ENCODE data around the gene SRP72. TPM values are rescaled to one million over a fixed set of nuclear protein-coding genes. Genes with fewer than 3 reads are reported as not detected.

The SRP72 gene
- total and polyA plus RNA-seq, 2 of the 4 experiments (the other 2 are of a cell fraction), result 73.8 to 123 TPM

- TF ChIP-seq CEBPB (IDR thresholded peaks at IDR 0.05; ENCODE audit: low read depth, low read length) (no peak), SMC3 (IDR thresholded peaks at IDR 0.05; ENCODE audit: low read depth, low read length) (no peak), ELK1 (IDR thresholded peaks at IDR 0.05; ENCODE audit: borderline replicate concordance, low read depth, low read length) (no peak), FOS (IDR thresholded peaks at IDR 0.05; ENCODE audit: low read depth, low read length) (no peak), CTCF (conservative IDR thresholded peaks at IDR 0.05; ENCODE audit: low read depth, low read length) (no peak), MAZ (IDR thresholded peaks at IDR 0.05; ENCODE audit: borderline replicate concordance, low read depth, low read length) (no peak), RAD21 (IDR thresholded peaks at IDR 0.05; ENCODE audit: low read length) (no peak), MAFK (IDR thresholded peaks at IDR 0.05; ENCODE audit: low read depth, low read length) (no peak), BHLHE40 (IDR thresholded peaks at IDR 0.05; ENCODE audit: low read depth, low read length) (no peak), CHD1 (IDR thresholded peaks at IDR 0.05; ENCODE audit: low read depth, low read length) (no peak), RFX5 (IDR thresholded peaks at IDR 0.05; ENCODE audit: low read depth, low read length) (no peak)
- Histone ChIP-seq H2AK5ac (ENCODE audit: low read depth, low read length) (no peak overlapping the region), H2AK9ac (replicated peaks; ENCODE audit: low read depth, low read length, poor library complexity) (no peak overlapping the region), H4K20me1 (ENCODE audit: insufficient read depth, low read length) (0 out of 2 replicates have a peak, but pooled peaks cover 3% of the 10 kb centered on the region), H3K18ac (ENCODE audit: low read depth, low read length) (no peak overlapping the region), H3K4me2 (ENCODE audit: low read depth, low read length) (no peak overlapping the region), H3K4me3 (ENCODE audit: insufficient read depth, low read depth, low read length) (no peak overlapping the region), H3K27ac (ENCODE audit: insufficient read depth, low read length) (no peak overlapping the region), H2BK20ac (ENCODE audit: low read depth, low read length) (no peak overlapping the region), H3K4me1 (ENCODE audit: control insufficient read depth, insufficient read depth, low read length) (no peaks in the 10 kb centered on the region), H2BK120ac (ENCODE audit: low read depth, low read length) (no peak overlapping the region), H3K9me3 (ENCODE audit: control insufficient read depth, insufficient read depth, low read length) (no peaks in the 10 kb centered on the region), H3K9me1 (ENCODE audit: insufficient read depth, low read length) (no peaks in the 10 kb centered on the region), H4K91ac (ENCODE audit: insufficient read depth, low read depth, low read length) (no peak overlapping the region), H3K36me3 (ENCODE audit: control insufficient read depth, insufficient read depth, low read length) (peaks cover 8% of the 10 kb centered on the region), H3K4ac (ENCODE audit: low read depth, low read length) (no peak overlapping the region), H4K5ac (ENCODE audit: low read depth, low read length) (no peak overlapping the region), H3K23ac (ENCODE audit: low read depth, low read length) (no peak overlapping the region), H2BK5ac (ENCODE audit: low read depth, low read length, poor library complexity, severe bottlenecking) (no peak overlapping the region), H2BK15ac (ENCODE audit: low read depth, low read length) (no peak overlapping the region), H4K8ac (ENCODE audit: low read depth in 2 of 2, low read length in 2 of 2) (no peak overlapping the region), H3K27me3 (ENCODE audit: control insufficient read depth, insufficient read depth, low read length) (no peaks in the 10 kb centered on the region), H3K79me1 (ENCODE audit: low read depth in 1 of 2, low read length in 2 of 2) (peaks cover 16 to 32% of the 10 kb centered on the region in 2 experiments; a peak in 3 of 4 replicates), H2AFZ (replicated peaks; ENCODE audit: low read length, poor library complexity) (no peak overlapping the region), H3K14ac (replicated peaks; ENCODE audit: low read depth, low read length) (no peak overlapping the region), H3K9ac (ENCODE audit: low read depth, low read length) (no peak overlapping the region), H3K56ac (ENCODE audit: extremely low read depth, insufficient read depth, low read length) (no peak overlapping the region)
- in situ Hi-C loops (cut with MboI; ENCODE audit: low sequenced_read_pairs) (no loop called here), dilution Hi-C loops (cut with HindIII; ENCODE audit: low sequenced_read_pairs, unreplicated experiment) (no loop called here), intact Hi-C loops (cut with micrococcal nuclease) (loop anchor here (2.0 kb wide), 1 partner anchor 13 kb away; no protein-coding TSS in a partner anchor)
- no CpG with 5 or more reads among the region's 1 CpG for WGBS, 2 experiments (ENCODE audit: extremely low coverage in 2 of 2, insufficient read length in 1 of 2)
- ChIA-PET POLR2A (ENCODE audit: unreplicated experiment) (no interaction called here), CTCF (interaction anchor here (1.0 kb wide), 1 partner anchor 8 kb away, joined by 3 read pairs; no protein-coding TSS in a partner anchor)
- ATAC-seq (ENCODE audit: low read depth) (no peak), DNase-seq (no peak)
- no TSS peak for BruUV-seq (replicated peaks)
Measured at GRCh38 chr4:56445699-56446098, 21.7 kb upstream of the SRP72 start.

Measured in IMR-90 (cell line).